Measurements from ENCODE around the gene DPYD. TPM values are rescaled to one million over a fixed set of nuclear protein-coding genes. Genes with fewer than 3 reads are reported as not detected.

The DPYD gene
- total and polyA plus RNA-seq, 10 of the 15 experiments (the other 5 are each of a cell fraction or from before 2014, with no cell fraction given): 5.7 to 23.8 (median 10.2) TPM

GRCh38 chr1:97298966-97299365 lies 621.9 kb downstream of the DPYD start:
- FAIRE-seq (no peak), DNase-seq (ENCODE audit: low read depth, low spot score) (no peak), ATAC-seq (no peak)
- in situ Hi-C loops (cut with MboI): no loop called here
- H4K20me1 ChIP-seq (ENCODE audit: control insufficient read depth, insufficient read depth): no peaks in the 10 kb centered on the region
- CTCF ChIA-PET: no interaction called here
- 0% methylated on average over 1 of the region's 1 CpG for WGBS (ENCODE audit: insufficient coverage, insufficient replicate concordance, low lambda C conversion rate, missing lambda C conversion rate)
- H3K9ac ChIP-seq (ENCODE audit: control insufficient read depth, insufficient read depth, low read length): no peak overlapping the region
- intact Hi-C loops (cut with micrococcal nuclease; ENCODE audit: unreplicated experiment): no loop called here
- H3K27me3 ChIP-seq (replicated peaks in 1 of 2; ENCODE audit: control insufficient read depth in 2 of 2, insufficient read depth in 2 of 2, low read length in 1 of 2): no peaks in the 10 kb centered on the region
- no peaks in the 10 kb centered on the region for H3K9me3 ChIP-seq (replicated peaks; ENCODE audit: control insufficient read depth, insufficient read depth, low read length)
- H3K27ac ChIP-seq (ENCODE audit: control insufficient read depth, insufficient read depth): no peak overlapping the region
- H2AFZ ChIP-seq (ENCODE audit: control insufficient read depth, low read depth, low read length): no peak overlapping the region
- no peaks in the 10 kb centered on the region for H3K79me2 ChIP-seq (ENCODE audit: control insufficient read depth, insufficient read depth, low read length)
- no peak overlapping the region for H3K4me2 ChIP-seq (ENCODE audit: control insufficient read depth, insufficient read depth)
- SMC1A ChIA-PET (ENCODE audit: uncharacterized antibody, unreplicated experiment): interaction anchor here (1.4 to 1.5 kb wide), 2 partner anchors 9 to 15 kb away, joined by 3 read pairs; no protein-coding TSS in a partner anchor
- POLR2A ChIA-PET: no interaction called here
- BruUV-seq (replicated peaks): no TSS peak
- H3K4me1 ChIP-seq (ENCODE audit: control insufficient read depth, insufficient read depth, low read length): no peaks in the 10 kb centered on the region
- no peaks in the 10 kb centered on the region for H3K36me3 ChIP-seq (ENCODE audit: control insufficient read depth in 2 of 2, insufficient read depth in 2 of 2, low read length in 1 of 2)
- H3K4me3 ChIP-seq: no peak overlapping the region
- RAD21 ChIA-PET (ENCODE audit: unreplicated experiment): no interaction called here
- TF ChIP-seq GATAD2B (conservative IDR thresholded peaks at IDR 0.05; ENCODE audit: low read depth) (no peak), RFX5 (IDR thresholded peaks at IDR 0.05; ENCODE audit: low read depth, low read length) (no peak), MYB (IDR thresholded peaks at IDR 0.05; ENCODE audit: borderline replicate concordance, low read depth, low read length) (no peak), ZNF207 (IDR thresholded peaks at IDR 0.05; ENCODE audit: borderline replicate concordance) (no peak), IKZF2 (IDR thresholded peaks at IDR 0.05) (no peak), NFYA (IDR thresholded peaks at IDR 0.05; ENCODE audit: borderline replicate concordance, low read depth, low read length) (no peak), ELK1 (IDR thresholded peaks at IDR 0.05; ENCODE audit: low read depth, low read length) (no peak), ZNF622 (IDR thresholded peaks at IDR 0.05) (no peak), ZBTB33 (IDR thresholded peaks at IDR 0.05) (no peak), CEBPZ (IDR thresholded peaks at IDR 0.05; ENCODE audit: low read depth, low read length) (no peak), PML (IDR thresholded peaks at IDR 0.05; ENCODE audit: low read length) (no peak), CHD2 (IDR thresholded peaks at IDR 0.05; ENCODE audit: borderline replicate concordance, low read depth, low read length) (no peak), ZBTB11 (CRISPR knock-in tag; IDR thresholded peaks at IDR 0.05) (no peak)

Measured in GM12878 (cell line).